Measurements from ENCODE around the gene SLC4A1.

The SLC4A1 gene

DNA sequence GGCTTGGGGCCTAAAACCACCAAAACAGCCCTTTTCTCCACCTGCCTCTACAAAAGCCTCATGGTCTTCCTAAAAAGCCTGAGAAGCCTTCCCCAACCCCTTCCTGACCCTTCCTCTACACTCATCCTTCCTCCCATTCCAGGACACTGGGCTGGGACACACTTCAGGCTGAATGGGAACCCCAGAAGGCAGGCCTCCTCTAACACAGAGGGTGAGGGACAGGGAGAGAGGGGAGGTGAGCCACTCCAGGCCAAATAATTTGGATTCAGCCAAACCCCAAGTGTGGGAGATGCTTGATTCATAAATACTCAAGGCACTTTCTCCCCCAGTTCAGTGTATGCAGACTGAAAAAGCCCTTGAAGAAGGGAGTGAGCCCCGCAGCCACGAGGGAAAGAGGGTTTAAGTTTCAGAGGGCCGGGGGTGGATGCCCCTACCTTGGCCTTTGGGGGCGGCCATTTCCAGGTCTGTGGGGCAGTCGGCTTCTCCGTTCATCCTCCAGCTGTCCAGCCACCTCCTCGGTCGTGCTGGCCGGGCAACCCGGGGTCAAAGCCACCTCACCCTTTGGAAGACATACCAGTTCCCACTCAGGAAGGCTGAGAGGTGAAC is 50.1 kb downstream of the SLC4A1 start:
- TF ChIP-seq, protein P1, sequence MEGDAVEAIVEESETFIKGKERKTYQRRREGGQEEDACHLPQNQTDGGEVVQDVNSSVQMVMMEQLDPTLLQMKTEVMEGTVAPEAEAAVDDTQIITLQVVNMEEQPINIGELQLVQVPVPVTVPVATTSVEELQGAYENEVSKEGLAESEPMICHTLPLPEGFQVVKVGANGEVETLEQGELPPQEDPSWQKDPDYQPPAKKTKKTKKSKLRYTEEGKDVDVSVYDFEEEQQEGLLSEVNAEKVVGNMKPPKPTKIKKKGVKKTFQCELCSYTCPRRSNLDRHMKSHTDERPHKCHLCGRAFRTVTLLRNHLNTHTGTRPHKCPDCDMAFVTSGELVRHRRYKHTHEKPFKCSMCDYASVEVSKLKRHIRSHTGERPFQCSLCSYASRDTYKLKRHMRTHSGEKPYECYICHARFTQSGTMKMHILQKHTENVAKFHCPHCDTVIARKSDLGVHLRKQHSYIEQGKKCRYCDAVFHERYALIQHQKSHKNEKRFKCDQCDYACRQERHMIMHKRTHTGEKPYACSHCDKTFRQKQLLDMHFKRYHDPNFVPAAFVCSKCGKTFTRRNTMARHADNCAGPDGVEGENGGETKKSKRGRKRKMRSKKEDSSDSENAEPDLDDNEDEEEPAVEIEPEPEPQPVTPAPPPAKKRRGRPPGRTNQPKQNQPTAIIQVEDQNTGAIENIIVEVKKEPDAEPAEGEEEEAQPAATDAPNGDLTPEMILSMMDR (IDR thresholded peaks at IDR 0.05; ENCODE audit: control insufficient read depth, extremely low read depth, insufficient read depth): no peak

DNA sequence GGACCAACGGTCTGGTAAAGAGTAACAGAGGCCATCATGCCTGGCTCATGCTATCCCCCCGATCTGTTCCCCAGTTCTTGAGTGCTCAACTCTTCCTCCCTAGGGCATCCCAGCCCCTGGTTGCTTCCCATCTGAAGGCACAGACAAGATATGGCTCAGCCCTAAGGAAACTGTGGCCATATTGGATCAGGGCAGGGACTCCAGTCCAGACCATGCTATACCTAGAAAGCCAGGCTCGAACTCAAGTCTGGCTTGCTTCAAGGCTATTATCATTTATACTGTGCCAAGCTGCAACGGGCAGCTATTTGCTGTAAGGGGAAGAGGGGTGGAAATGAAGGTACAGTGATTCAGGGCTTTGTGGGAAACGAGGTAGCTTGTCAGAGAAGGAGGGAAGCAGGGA is 51.2 kb downstream of the SLC4A1 start:
- H3K4me3 ChIP-seq (ENCODE audit: low read depth, low read length): no peak overlapping the region
- DNase-seq (ENCODE audit: low read depth): no peak
- TF ChIP-seq, protein P1 (IDR thresholded peaks at IDR 0.05; ENCODE audit: control insufficient read depth, extremely low read depth, insufficient read depth): no peak

More for the DNA sequence above, 50.1 kb downstream of the SLC4A1 start:
- peak overlapping the region; percentile 62 for H3K4me3 ChIP-seq (ENCODE audit: low read depth, low read length)
- DNase-seq (ENCODE audit: low read depth): no peak

DNA sequence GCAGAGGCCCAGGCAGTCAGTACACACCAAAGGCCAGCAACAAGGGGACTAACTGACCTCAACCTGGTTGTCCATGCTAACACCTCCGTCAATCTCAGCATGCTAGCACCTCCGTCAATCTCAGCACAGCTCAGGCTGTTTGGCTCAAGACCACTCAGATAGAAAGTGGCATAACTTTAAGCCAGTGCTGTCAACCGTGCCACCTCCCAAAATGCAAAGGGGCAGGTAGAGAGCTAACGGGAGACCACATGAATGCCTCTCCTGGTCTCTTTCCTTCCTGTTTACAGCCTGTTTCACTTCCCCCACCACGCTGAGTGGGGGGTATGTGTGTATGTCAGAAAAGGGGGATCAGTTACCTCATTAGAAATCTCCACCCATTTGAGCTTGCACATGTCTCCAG is 51.8 kb downstream of the SLC4A1 start:
- no peak overlapping the region for H3K4me3 ChIP-seq (ENCODE audit: low read depth, low read length)
- TF ChIP-seq, protein P1 (IDR thresholded peaks at IDR 0.05; ENCODE audit: control insufficient read depth, extremely low read depth, insufficient read depth): no peak
- DNase-seq (ENCODE audit: low read depth): no peak

DNA sequence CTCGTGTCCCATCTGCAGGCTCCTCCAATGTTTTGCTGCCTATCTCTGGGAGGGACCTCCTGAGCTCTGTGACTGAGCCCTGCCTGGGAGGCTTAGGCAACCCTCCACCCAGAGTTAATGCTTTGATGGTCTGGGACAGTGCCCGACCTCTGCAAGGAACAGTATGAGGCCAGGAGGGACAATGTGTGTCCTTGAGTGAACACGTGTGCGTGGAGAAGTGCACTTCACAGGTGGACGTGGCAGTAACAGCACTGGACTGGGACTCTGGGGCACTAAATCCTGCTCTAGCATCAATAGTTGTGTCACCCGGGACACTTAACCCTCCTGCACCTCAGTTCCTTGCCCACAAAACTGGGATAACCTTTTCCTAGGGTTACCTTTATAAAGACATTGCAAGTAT is 53.0 kb downstream of the SLC4A1 start:
- no peak overlapping the region for H3K4me3 ChIP-seq (ENCODE audit: low read depth, low read length)
- TF ChIP-seq, protein P1 (IDR thresholded peaks at IDR 0.05; ENCODE audit: control insufficient read depth, extremely low read depth, insufficient read depth): no peak

DNA sequence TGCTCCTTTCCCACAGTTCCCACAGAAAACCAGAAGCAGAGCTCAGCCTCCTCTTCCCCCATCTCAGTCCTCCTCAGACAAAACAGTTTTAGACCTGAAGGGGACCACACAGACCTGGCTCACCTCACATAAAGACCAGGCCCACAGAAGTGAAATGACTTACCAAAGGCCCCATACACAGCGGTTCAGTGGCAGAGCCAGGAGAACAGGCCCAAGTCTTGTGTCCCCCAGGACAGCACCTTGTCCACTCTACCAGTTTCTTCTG is 53.8 kb downstream of the SLC4A1 start:
- TF ChIP-seq, protein P1 (IDR thresholded peaks at IDR 0.05; ENCODE audit: control insufficient read depth, extremely low read depth, insufficient read depth): no peak
- DNase-seq (ENCODE audit: low read depth): no peak
- no peak overlapping the region for H3K4me3 ChIP-seq (ENCODE audit: low read depth, low read length)

More for the DNA sequence above, 53.0 kb downstream of the SLC4A1 start:
- no peak for DNase-seq (ENCODE audit: low read depth)

DNA sequence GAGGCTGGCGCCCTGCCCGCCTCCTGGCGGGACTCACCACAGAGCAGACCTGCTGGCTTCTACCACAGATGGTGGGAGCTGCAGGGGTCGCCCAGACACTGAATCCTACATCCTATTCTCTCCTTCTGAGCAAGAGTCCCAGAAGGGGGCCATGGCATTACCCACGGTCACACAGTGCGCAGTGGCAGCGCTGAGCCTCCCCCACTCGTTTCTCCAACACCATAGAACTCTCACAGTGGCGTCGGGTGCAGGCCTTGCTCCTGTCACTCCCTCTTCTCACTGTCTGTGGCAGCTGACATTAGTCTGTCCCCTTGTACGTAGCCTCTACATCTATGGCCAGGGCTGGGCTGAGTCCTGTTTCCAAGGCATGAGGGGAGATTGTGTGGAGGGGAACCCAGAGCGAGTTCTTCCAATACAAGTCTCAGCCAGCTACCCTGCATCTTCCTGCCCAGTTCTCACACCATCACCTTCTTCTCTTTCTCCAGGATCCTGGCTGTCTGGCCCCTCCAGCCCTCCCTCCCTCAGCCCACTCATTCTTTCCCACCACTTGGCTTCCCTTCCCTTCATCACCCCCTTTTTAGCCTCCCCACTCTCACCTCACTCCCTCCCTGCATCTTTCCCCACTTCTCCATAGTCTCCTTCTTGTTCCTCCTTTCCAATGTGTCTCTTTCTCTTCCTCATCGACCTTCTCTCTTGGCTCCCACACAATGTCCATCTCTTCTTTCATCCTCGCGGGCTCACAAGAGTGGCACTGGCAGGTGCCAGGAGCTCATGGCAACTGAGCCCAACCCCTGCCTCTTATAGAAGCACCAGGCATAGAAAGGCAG is 54.3 kb downstream of the SLC4A1 start:
- TF ChIP-seq, protein P1 (IDR thresholded peaks at IDR 0.05; ENCODE audit: control insufficient read depth, extremely low read depth, insufficient read depth): no peak
- no peak for DNase-seq (ENCODE audit: low read depth)

More for the DNA sequence above, 54.3 kb downstream of the SLC4A1 start:
- H3K4me3 ChIP-seq (ENCODE audit: low read depth, low read length): no peak overlapping the region

Data from LNCaP clone FGC (cell line).